PFSK-1 (cell line): ENCODE results near the gene SNX13.

Experiments
- FOXP2 ChIP-seq: optimal IDR thresholded peaks from 2 replicates; pipeline ENCODE3; 2011; ENCODE audit warnings: borderline replicate concordance, control low read depth, inconsistent platforms; ENCODE audit not compliant: insufficient read depth; ENCODE audit errors: extremely low read length, extremely low read depth
- POLR2AphosphoS5 ChIP-seq: IDR thresholded peaks from 2 replicates; pipeline ENCODE4 v1.6.1; 2012; ENCODE audit warnings: low read depth, mild to moderate bottlenecking, control low read depth, low read length, moderate library complexity
- SIN3A ChIP-seq: IDR thresholded peaks from 2 replicates; pipeline ENCODE4 v1.6.1; 2012; ENCODE audit warnings: mild to moderate bottlenecking, low read length, moderate library complexity, borderline replicate concordance; ENCODE audit not compliant: insufficient read depth
- TAF1 ChIP-seq: IDR thresholded peaks from 2 replicates; pipeline ENCODE4 v1.6.1; 2012; ENCODE audit warnings: low read length, control low read depth, borderline replicate concordance; ENCODE audit not compliant: insufficient read depth
- TF ChIP-seq, protein P1 (sequence below), 2 experiments: IDR thresholded peaks; 2 replicates each; pipeline versions ENCODE4 v1.6.1 to v1.8.0; 2011 to 2012; ENCODE audit warnings: low read depth in 2 of 2, low read length in 2 of 2, control low read depth in 1 of 2, inconsistent platforms in 1 of 2, mild to moderate bottlenecking in 1 of 2, moderate library complexity in 1 of 2; ENCODE audit not compliant: insufficient read depth in 1 of 2

Gene SNX13

DNA sequence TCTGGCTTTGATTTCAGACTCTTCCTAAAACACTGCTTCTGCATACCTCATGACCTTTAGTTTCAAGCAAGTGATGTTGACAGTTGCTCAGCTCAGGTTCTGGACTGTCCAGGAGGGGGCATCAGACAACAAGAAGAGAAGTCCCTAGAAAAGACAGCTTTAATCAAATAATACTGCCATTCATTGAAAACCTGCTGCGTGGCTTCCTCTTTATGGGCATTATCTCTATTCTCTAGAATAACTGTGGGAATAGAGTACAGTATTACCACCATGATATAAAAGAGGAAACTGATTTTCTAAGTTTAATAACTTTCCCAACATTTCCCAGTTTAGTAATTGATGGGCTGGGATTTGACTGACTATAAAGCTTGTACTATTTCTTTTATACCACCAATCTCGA is 170.4 kb downstream of the SNX13 start:
- TF ChIP-seq POLR2AphosphoS5 (no peak), TAF1 (no peak)

- TF ChIP-seq POLR2AphosphoS5: no peak
- TF ChIP-seq, protein P1, sequence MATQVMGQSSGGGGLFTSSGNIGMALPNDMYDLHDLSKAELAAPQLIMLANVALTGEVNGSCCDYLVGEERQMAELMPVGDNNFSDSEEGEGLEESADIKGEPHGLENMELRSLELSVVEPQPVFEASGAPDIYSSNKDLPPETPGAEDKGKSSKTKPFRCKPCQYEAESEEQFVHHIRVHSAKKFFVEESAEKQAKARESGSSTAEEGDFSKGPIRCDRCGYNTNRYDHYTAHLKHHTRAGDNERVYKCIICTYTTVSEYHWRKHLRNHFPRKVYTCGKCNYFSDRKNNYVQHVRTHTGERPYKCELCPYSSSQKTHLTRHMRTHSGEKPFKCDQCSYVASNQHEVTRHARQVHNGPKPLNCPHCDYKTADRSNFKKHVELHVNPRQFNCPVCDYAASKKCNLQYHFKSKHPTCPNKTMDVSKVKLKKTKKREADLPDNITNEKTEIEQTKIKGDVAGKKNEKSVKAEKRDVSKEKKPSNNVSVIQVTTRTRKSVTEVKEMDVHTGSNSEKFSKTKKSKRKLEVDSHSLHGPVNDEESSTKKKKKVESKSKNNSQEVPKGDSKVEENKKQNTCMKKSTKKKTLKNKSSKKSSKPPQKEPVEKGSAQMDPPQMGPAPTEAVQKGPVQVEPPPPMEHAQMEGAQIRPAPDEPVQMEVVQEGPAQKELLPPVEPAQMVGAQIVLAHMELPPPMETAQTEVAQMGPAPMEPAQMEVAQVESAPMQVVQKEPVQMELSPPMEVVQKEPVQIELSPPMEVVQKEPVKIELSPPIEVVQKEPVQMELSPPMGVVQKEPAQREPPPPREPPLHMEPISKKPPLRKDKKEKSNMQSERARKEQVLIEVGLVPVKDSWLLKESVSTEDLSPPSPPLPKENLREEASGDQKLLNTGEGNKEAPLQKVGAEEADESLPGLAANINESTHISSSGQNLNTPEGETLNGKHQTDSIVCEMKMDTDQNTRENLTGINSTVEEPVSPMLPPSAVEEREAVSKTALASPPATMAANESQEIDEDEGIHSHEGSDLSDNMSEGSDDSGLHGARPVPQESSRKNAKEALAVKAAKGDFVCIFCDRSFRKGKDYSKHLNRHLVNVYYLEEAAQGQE (IDR thresholded peaks at IDR 0.05; ENCODE audit: insufficient read depth in 1 of 2, low read depth in 2 of 2, low read length in 2 of 2): no peak
- no peak for TF ChIP-seq FOXP2
- no peak for TF ChIP-seq TAF1
- no peak for TF ChIP-seq SIN3A
Measured at GRCh38 chr7:17758008-17758407, 182.3 kb downstream of the SNX13 start.

DNA sequence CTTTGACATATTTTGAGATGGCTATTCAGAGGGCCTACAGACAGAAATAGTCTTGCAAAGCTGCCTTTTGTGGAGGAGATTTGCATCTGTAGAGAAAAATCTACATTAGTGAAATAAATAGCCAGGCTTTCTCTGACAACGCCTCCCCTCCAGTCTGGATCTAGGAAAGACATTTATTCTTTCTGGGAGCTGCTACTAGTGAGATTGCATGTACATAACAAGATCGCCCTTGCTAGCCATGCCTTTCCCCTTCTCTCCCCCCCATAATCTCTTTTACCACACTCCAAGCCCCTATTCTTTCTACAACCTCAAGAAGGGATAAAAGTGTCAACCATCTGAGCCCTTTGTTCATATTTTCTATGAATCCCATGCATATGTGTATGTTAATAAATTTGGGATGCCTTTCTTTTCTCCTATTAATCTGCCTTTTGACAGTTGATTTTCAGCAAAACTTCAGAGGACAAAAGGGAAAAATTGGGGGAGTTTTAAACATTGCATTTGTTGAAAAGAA is 194.2 kb downstream of the SNX13 start:
- TF ChIP-seq POLR2AphosphoS5: no peak
- TF ChIP-seq, protein P1 (IDR thresholded peaks at IDR 0.05; ENCODE audit: insufficient read depth in 1 of 2, low read depth in 2 of 2, low read length in 2 of 2): no peak
- TF ChIP-seq TAF1: no peak
- no peak for TF ChIP-seq SIN3A
- no peak for TF ChIP-seq FOXP2

GRCh38 chr7:17745610-17746009 is 194.7 kb downstream of the SNX13 start:
- TF ChIP-seq FOXP2 (no peak), POLR2AphosphoS5 (no peak), SIN3A (no peak)
- TF ChIP-seq, protein P1 (IDR thresholded peaks at IDR 0.05; ENCODE audit: insufficient read depth in 1 of 2, low read depth in 2 of 2, low read length in 2 of 2): no peak

- no peak for TF ChIP-seq TAF1
- TF ChIP-seq, protein P1 (IDR thresholded peaks at IDR 0.05; ENCODE audit: insufficient read depth in 1 of 2, low read depth in 2 of 2, low read length in 2 of 2): no peak
- TF ChIP-seq SIN3A: no peak
- TF ChIP-seq POLR2AphosphoS5: no peak
- TF ChIP-seq FOXP2: no peak
Measured at GRCh38 chr7:17743316-17743715, 197.0 kb downstream of the SNX13 start.
